Measurements from ENCODE around the gene TMEM179.

DNA sequence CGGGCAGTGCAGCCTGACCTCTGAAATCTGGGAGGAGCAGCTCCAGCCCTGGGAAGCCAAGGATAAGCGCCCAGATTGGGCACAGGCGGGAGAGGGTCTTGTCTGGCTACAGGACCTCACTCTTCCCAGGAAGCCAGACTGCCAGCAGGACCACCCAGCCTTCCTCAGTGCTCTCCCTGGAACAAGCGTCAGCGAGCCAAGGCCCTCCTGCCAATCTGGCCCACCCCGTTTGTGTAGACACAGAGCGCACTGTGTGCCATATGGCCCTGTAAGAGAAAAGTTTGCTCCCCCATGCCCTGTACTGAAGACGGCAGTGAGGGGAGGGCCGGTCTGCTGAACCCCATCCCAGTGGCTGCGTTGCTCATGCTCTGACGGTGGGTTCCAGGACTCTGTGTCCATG is 26.3 kb downstream of the TMEM179 start:
- no peak for TF ChIP-seq EZH2phosphoT487 (IDR thresholded peaks at IDR 0.05; ENCODE audit: borderline replicate concordance, low read length)
- TF ChIP-seq, protein P1, sequence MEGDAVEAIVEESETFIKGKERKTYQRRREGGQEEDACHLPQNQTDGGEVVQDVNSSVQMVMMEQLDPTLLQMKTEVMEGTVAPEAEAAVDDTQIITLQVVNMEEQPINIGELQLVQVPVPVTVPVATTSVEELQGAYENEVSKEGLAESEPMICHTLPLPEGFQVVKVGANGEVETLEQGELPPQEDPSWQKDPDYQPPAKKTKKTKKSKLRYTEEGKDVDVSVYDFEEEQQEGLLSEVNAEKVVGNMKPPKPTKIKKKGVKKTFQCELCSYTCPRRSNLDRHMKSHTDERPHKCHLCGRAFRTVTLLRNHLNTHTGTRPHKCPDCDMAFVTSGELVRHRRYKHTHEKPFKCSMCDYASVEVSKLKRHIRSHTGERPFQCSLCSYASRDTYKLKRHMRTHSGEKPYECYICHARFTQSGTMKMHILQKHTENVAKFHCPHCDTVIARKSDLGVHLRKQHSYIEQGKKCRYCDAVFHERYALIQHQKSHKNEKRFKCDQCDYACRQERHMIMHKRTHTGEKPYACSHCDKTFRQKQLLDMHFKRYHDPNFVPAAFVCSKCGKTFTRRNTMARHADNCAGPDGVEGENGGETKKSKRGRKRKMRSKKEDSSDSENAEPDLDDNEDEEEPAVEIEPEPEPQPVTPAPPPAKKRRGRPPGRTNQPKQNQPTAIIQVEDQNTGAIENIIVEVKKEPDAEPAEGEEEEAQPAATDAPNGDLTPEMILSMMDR (conservative IDR thresholded peaks at IDR 0.05; ENCODE audit: low read depth, low read length), result no peak
